Panc1 (cell line): ENCODE results near the gene RENBP. TPM values are rescaled to one million over a fixed set of nuclear protein-coding genes. Genes with fewer than 3 reads are reported as not detected.

Source experiments
- ATAC-seq: fragments of 200-7000 bp; cut with Tn5 transposase; 2 replicates; pipeline ENCODE4 v1.9.1; 2020; ENCODE audit warnings: mild to moderate bottlenecking, moderate library complexity
- BruUV-seq: library from RNA; stranded (reverse); fragments of 400-500 nt; replicated peaks from 2 replicates; lab custom pipeline; 2021; lab: Mats Ljungman, UMichigan
- CTCF ChIA-PET: fragments of 300-600 bp; sonication (Branson Sonifier 250); formaldehyde crosslinking; loops from one replicate; lab custom pipeline; 2022; ENCODE audit warnings: antibody characterized with exemption; lab: Charles Lee
- POLR2A ChIA-PET: fragments of 300-600 bp; sonication (Branson Sonifier 250); formaldehyde crosslinking; loops from one replicate; lab custom pipeline; 2022; ENCODE audit warnings: antibody characterized with exemption; lab: Charles Lee
- DNase-seq: peaks from one replicate; pipeline ENCODE4 v3.0.0-alpha.2; 2010; ENCODE audit warnings: low read depth, low spot score
- H3K27ac ChIP-seq: 2 replicates; pipeline ENCODE4 v1.5.1; 2011; ENCODE audit warnings: mild to moderate bottlenecking, low read length, inconsistent platforms
- H3K27me3 ChIP-seq: fragments of 200-500 bp; sonication (Bioruptor generic); 2 replicates; pipeline ENCODE4 v1.6.0; 2014; ENCODE audit warnings: low read length, inconsistent platforms; ENCODE audit not compliant: control insufficient read depth, insufficient read depth
- H3K36me3 ChIP-seq: fragments of 200-500 bp; sonication (Bioruptor generic); 2 replicates; pipeline ENCODE4 v1.5.1; 2014; ENCODE audit warnings: inconsistent platforms, mild to moderate bottlenecking, low read length, moderate library complexity; ENCODE audit not compliant: control insufficient read depth, insufficient read depth
- H3K4me1 ChIP-seq: 2 replicates; pipeline ENCODE4 v1.5.1; 2011; ENCODE audit warnings: inconsistent platforms, mild to moderate bottlenecking, low read length, moderate library complexity; ENCODE audit not compliant: control insufficient read depth, insufficient read depth
- H3K4me3 ChIP-seq, 2 experiments: 2 replicates each; pipeline ENCODE4 v1.5.1; 2011 to 2012; ENCODE audit warnings: low read depth in 2 of 2, low read length in 2 of 2, mild to moderate bottlenecking in 2 of 2, inconsistent platforms in 1 of 2, moderate library complexity in 1 of 2
- H3K9me3 ChIP-seq: fragments of 200-500 bp; sonication (Bioruptor generic); 2 replicates; pipeline ENCODE4 v1.5.1; 2014; ENCODE audit warnings: low read depth, mild to moderate bottlenecking, inconsistent platforms, low read length, moderate library complexity; ENCODE audit not compliant: control insufficient read depth, insufficient read depth
- POLR2AphosphoS5 ChIP-seq: IDR thresholded peaks from 2 replicates; pipeline ENCODE4 v1.6.1; 2012; ENCODE audit warnings: mild to moderate bottlenecking, low read depth, low read length, moderate library complexity
- SIN3A ChIP-seq: IDR thresholded peaks from 2 replicates; pipeline ENCODE4 v1.6.1; 2012; ENCODE audit warnings: low read depth, mild to moderate bottlenecking, low read length, moderate library complexity, borderline replicate concordance; ENCODE audit not compliant: insufficient read depth
- TCF7L2 ChIP-seq: IDR thresholded peaks from 2 replicates; pipeline ENCODE4 v1.6.1; 2011; ENCODE audit warnings: mild to moderate bottlenecking, low read depth, low read length, inconsistent platforms
- in situ Hi-C: cut with HindIII; loops from 2 replicates; pipeline ENCODE4 v1.10.0; 2016; ENCODE audit warnings: low sequenced_read_pairs, low pct_unique_long_range_greater_than_20kb
- intact Hi-C: fragments of 100-400 bp; cut with micrococcal nuclease; formaldehyde crosslinking; loops from one replicate; pipeline ENCODE4 v1.10.0; 2022; ENCODE audit not compliant: unreplicated experiment
- total RNA-seq: library from RNA; stranded (reverse); gene quantifications from one replicate; pipeline ENCODE4 v1.2.1, GENCODE V29; 2021; ENCODE audit not compliant: unreplicated experiment
- TF ChIP-seq, protein P1 (sequence below), 2 experiments: IDR thresholded peaks; 2 replicates each; pipeline ENCODE4 v1.6.1; 2011 to 2012; ENCODE audit warnings: low read depth in 2 of 2, control low read depth in 1 of 2, low read length in 1 of 2, mild to moderate bottlenecking in 1 of 2, moderate library complexity in 1 of 2; ENCODE audit not compliant: insufficient read depth in 1 of 2
- TF ChIP-seq, protein P2 (sequence below): fragments of 450-650 bp; IDR thresholded peaks from 2 replicates; pipeline ENCODE4 v1.5.1; 2017; ENCODE audit warnings: mild to moderate bottlenecking

Gene RENBP
- total RNA-seq, 1 experiment from 2014 or later = 0.62 TPM

DNA sequence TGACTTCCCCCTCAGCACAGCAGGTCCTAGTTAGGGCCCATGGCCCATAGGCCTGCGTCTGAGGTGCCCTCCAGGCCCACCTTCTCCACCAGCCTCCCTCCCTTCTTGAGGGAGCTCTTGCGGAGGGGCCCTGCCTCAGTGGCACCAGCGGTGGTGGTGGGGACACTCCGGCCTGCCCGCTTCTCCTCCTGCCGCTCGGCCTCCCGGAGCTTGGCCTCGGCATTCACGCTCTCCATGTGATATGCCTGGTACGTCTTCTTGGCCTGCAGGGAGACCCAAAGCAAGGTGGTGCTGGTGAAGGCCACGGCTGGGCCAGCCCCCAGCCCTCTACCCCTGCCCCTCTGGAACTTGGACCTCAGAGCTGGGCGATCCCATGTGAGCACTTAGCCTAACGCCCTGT is 23.9 kb downstream of the RENBP start:
- Histone ChIP-seq H3K36me3 (no peaks in the 10 kb centered on the region), H3K4me3 (no peak overlapping the region), H3K9me3 (no peaks in the 10 kb centered on the region), H3K27ac (no peak overlapping the region), H3K27me3 (no peaks in the 10 kb centered on the region), H3K4me1 (peaks cover 26% of the 10 kb centered on the region)
- CTCF ChIA-PET = interaction anchor here (1.3 to 1.7 kb wide), 2 partner anchors 13 to 27 kb away, joined by 3 to 4 read pairs; no protein-coding TSS in a partner anchor
- POLR2A ChIA-PET = no interaction called here
- DNase-seq (no peak), ATAC-seq (no peak)
- intact Hi-C loops (loop anchor here (10.0 kb wide), 1 partner anchor 156 kb away; the partner anchor contains the start of gene PLXNB3), in situ Hi-C loops (no loop called here)
- no peak for TF ChIP-seq POLR2AphosphoS5
- TF ChIP-seq, protein P1, sequence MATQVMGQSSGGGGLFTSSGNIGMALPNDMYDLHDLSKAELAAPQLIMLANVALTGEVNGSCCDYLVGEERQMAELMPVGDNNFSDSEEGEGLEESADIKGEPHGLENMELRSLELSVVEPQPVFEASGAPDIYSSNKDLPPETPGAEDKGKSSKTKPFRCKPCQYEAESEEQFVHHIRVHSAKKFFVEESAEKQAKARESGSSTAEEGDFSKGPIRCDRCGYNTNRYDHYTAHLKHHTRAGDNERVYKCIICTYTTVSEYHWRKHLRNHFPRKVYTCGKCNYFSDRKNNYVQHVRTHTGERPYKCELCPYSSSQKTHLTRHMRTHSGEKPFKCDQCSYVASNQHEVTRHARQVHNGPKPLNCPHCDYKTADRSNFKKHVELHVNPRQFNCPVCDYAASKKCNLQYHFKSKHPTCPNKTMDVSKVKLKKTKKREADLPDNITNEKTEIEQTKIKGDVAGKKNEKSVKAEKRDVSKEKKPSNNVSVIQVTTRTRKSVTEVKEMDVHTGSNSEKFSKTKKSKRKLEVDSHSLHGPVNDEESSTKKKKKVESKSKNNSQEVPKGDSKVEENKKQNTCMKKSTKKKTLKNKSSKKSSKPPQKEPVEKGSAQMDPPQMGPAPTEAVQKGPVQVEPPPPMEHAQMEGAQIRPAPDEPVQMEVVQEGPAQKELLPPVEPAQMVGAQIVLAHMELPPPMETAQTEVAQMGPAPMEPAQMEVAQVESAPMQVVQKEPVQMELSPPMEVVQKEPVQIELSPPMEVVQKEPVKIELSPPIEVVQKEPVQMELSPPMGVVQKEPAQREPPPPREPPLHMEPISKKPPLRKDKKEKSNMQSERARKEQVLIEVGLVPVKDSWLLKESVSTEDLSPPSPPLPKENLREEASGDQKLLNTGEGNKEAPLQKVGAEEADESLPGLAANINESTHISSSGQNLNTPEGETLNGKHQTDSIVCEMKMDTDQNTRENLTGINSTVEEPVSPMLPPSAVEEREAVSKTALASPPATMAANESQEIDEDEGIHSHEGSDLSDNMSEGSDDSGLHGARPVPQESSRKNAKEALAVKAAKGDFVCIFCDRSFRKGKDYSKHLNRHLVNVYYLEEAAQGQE (IDR thresholded peaks at IDR 0.05; ENCODE audit: insufficient read depth in 1 of 2, low read depth in 2 of 2, low read length in 1 of 2) = no peak
- BruUV-seq = no TSS peak

DNA sequence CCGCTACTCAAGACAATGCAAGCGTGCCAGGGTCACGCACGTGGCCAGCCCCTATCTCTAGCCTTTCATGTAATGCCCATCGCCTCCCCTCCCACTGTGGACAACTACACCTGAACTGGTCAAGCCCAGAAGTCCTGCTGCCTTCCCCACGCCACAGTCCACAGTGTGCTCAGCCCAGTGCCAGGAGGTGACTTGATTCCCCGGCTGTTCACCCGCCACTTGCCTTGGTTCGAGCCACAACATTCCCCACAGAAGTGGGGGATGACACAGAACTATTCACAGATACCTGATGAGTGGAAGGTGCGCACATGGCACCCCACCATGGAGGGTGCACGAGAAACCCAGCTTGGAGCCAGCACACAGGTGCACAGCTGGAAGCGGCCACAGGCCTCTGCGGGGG is 25.2 kb downstream of the RENBP start:
- DNase-seq (no peak), ATAC-seq (no peak)
- H3K36me3 ChIP-seq = no peaks in the 10 kb centered on the region
- H3K4me3 ChIP-seq = no peak overlapping the region
- BruUV-seq = no TSS peak
- in situ Hi-C loops = no loop called here
- no peaks in the 10 kb centered on the region for H3K27me3 ChIP-seq
- peaks cover 14% of the 10 kb centered on the region for H3K4me1 ChIP-seq
- ChIA-PET CTCF (no interaction called here), POLR2A (no interaction called here)
- H3K27ac ChIP-seq = no peak overlapping the region
- TF ChIP-seq POLR2AphosphoS5 = no peak
- TF ChIP-seq, protein P1 (IDR thresholded peaks at IDR 0.05; ENCODE audit: insufficient read depth in 1 of 2, low read depth in 2 of 2, low read length in 1 of 2) = no peak
- TF ChIP-seq TCF7L2 = no peak
- TF ChIP-seq, protein P2, sequence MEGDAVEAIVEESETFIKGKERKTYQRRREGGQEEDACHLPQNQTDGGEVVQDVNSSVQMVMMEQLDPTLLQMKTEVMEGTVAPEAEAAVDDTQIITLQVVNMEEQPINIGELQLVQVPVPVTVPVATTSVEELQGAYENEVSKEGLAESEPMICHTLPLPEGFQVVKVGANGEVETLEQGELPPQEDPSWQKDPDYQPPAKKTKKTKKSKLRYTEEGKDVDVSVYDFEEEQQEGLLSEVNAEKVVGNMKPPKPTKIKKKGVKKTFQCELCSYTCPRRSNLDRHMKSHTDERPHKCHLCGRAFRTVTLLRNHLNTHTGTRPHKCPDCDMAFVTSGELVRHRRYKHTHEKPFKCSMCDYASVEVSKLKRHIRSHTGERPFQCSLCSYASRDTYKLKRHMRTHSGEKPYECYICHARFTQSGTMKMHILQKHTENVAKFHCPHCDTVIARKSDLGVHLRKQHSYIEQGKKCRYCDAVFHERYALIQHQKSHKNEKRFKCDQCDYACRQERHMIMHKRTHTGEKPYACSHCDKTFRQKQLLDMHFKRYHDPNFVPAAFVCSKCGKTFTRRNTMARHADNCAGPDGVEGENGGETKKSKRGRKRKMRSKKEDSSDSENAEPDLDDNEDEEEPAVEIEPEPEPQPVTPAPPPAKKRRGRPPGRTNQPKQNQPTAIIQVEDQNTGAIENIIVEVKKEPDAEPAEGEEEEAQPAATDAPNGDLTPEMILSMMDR = no peak
- no peak for TF ChIP-seq SIN3A
- no peaks in the 10 kb centered on the region for H3K9me3 ChIP-seq
- intact Hi-C loops = no loop called here
